HCT116 (cell line): ENCODE measurements around the gene EWSR1. TPM values are rescaled to one million over a fixed set of nuclear protein-coding genes. Genes with fewer than 3 reads are reported as not detected.
A peak's percentile ranks its signal among the peaks of the same experiment; 100 is the strongest.

Source experiments
- ATAC-seq: fragments of 200-7000 bp; cut with Tn5 transposase; 2 replicates; pipeline ENCODE4 v1.9.1; 2020; ENCODE audit warnings: mild to moderate bottlenecking, moderate library complexity
- BruUV-seq: library from RNA; stranded (reverse); fragments of 400-500 nt; replicated peaks from 2 replicates; lab custom pipeline; 2021; lab: Mats Ljungman, UMichigan
- CTCF ChIA-PET: fragments of 300-600 bp; sonication (Branson Sonifier 250); formaldehyde crosslinking; loops from one replicate; lab custom pipeline; 2021; ENCODE audit warnings: antibody characterized with exemption; lab: Charles Lee
- POLR2A ChIA-PET: fragments of 300-600, 350-600 bp; sonication (Branson Sonifier 250); formaldehyde crosslinking; loops from one replicate; lab custom pipeline; 2021; ENCODE audit warnings: antibody characterized with exemption; lab: Charles Lee
- RAD21 ChIA-PET, 2 experiments: fragments of 300-600 bp; sonication (Branson Sonifier 250); formaldehyde crosslinking; loops; one replicate each; lab custom pipeline; 2023; ENCODE audit warnings: low total read pairs in 2 of 2; ENCODE audit not compliant: uncharacterized antibody in 2 of 2, unreplicated experiment in 2 of 2, low non-redundant PET in 1 of 2; lab: Charles Lee
- DNase-seq: peaks from one replicate; pipeline ENCODE4 v3.0.0-alpha.2; 2010; ENCODE audit warnings: low read depth, low spot score
- H2AFZ ChIP-seq: fragments of 200-600 bp; shearing (Covaris generic), sonication (generic); 2 replicates; pipeline ENCODE4 v1.6.1; 2017; ENCODE audit warnings: low read depth, mixed run types, mixed read lengths, antibody characterized with exemption, low read length; ENCODE audit not compliant: poor library complexity, severe bottlenecking
- H3K27ac ChIP-seq: 2 replicates; pipeline ENCODE4 v1.5.1; 2012; ENCODE audit warnings: low read depth, low read length
- H3K27me3 ChIP-seq: fragments of 200-600 bp; sonication (generic); 2 replicates; pipeline ENCODE4 v1.6.1; 2016; ENCODE audit warnings: mixed run types, low read length, mixed read lengths; ENCODE audit not compliant: insufficient read depth
- H3K36me3 ChIP-seq, 2 experiments: fragments of 200-500 bp in 1 of 2; fragments of 200-600 bp in 1 of 2; sonication (Bioruptor generic) in 1 of 2; sonication (generic) in 1 of 2; 2 replicates each; pipeline versions ENCODE4 v1.5.1 to v1.6.1; 2014 to 2016; ENCODE audit warnings: low read length in 2 of 2, inconsistent platforms in 1 of 2, mixed read lengths in 1 of 2, mixed run types in 1 of 2; ENCODE audit not compliant: insufficient read depth in 2 of 2, control insufficient read depth in 1 of 2
- H3K4me1 ChIP-seq, 2 experiments: fragments of 200-600 bp in 1 of 2; sonication (generic) in 1 of 2; 2 replicates each; pipeline versions ENCODE4 v1.5.1 to v1.6.1; 2012 to 2017; ENCODE audit warnings: low read length in 2 of 2, inconsistent platforms in 1 of 2, mild to moderate bottlenecking in 1 of 2, mixed read lengths in 1 of 2, mixed run types in 1 of 2, moderate library complexity in 1 of 2; ENCODE audit not compliant: insufficient read depth in 2 of 2, control insufficient read depth in 1 of 2
- H3K4me2 ChIP-seq: fragments of 200-600 bp; sonication (generic); 2 replicates; pipeline ENCODE4 v1.6.1; 2017; ENCODE audit warnings: mixed run types, low read length, mixed read lengths
- H3K4me3 ChIP-seq, 2 experiments: fragments of 200-600 bp in 1 of 2; sonication (generic) in 1 of 2; replicated peaks in 1 of 2; 2 replicates each; pipeline ENCODE4 v1.5.1; 2011 to 2016; ENCODE audit warnings: low read length in 2 of 2, control low read depth in 1 of 2, low read depth in 1 of 2, mild to moderate bottlenecking in 1 of 2, mixed read lengths in 1 of 2, mixed run types in 1 of 2
- H3K79me2 ChIP-seq: fragments of 200-600 bp; sonication (generic); 2 replicates; pipeline ENCODE4 v1.6.1; 2017; ENCODE audit warnings: mild to moderate bottlenecking, mixed run types, low read length, moderate library complexity, mixed read lengths; ENCODE audit not compliant: insufficient read depth
- H3K9ac ChIP-seq: fragments of 200-600 bp; sonication (generic); 2 replicates; pipeline ENCODE4 v1.6.1; 2016; ENCODE audit warnings: low read length, mixed read lengths
- H3K9me2 ChIP-seq: fragments of 200-600 bp; sonication (generic), shearing (Covaris generic); 2 replicates; pipeline ENCODE4 v1.6.1; 2017; ENCODE audit warnings: mixed run types, mild to moderate bottlenecking, moderate library complexity; ENCODE audit not compliant: insufficient read depth
- H3K9me3 ChIP-seq, 2 experiments: fragments of 200-500 bp in 1 of 2; fragments of 200-600 bp in 1 of 2; sonication (Bioruptor generic) in 1 of 2; sonication (generic) in 1 of 2; 2 replicates each; pipeline ENCODE4 v1.6.1; 2014 to 2017; ENCODE audit warnings: low read length in 2 of 2, mixed read lengths in 2 of 2, inconsistent platforms in 1 of 2, low read depth in 1 of 2, mild to moderate bottlenecking in 1 of 2, mixed run types in 1 of 2, moderate library complexity in 1 of 2; ENCODE audit not compliant: control insufficient read depth in 1 of 2, insufficient read depth in 1 of 2
- H4K20me1 ChIP-seq: fragments of 200-600 bp; sonication (generic), shearing (Covaris generic); 2 replicates; pipeline ENCODE4 v1.6.1; 2017; ENCODE audit warnings: mixed run types, mild to moderate bottlenecking, moderate library complexity; ENCODE audit not compliant: insufficient read depth
- ATF3 ChIP-seq: IDR thresholded peaks from 2 replicates; pipeline ENCODE4 v1.6.1; 2012
- CTCF ChIP-seq, 3 experiments: fragments of 200-600 bp in 1 of 3; sonication (generic) in 1 of 3; IDR thresholded peaks in 2 of 3; conservative IDR thresholded peaks in 1 of 3; 2 replicates each; pipeline ENCODE4 v1.5.1; 2012 to 2017; ENCODE audit warnings: low read depth in 2 of 3, low read length in 2 of 3, antibody characterized with exemption in 1 of 3, borderline replicate concordance in 1 of 3, control low read depth in 1 of 3, mild to moderate bottlenecking in 1 of 3, mixed read lengths in 1 of 3, mixed run types in 1 of 3, moderate library complexity in 1 of 3; ENCODE audit not compliant: insufficient read depth in 1 of 3
- ELF1 ChIP-seq: IDR thresholded peaks from 2 replicates; pipeline ENCODE4 v1.6.1; 2012; ENCODE audit warnings: low read depth, borderline replicate concordance
- EZH2 ChIP-seq: fragments of 200-600 bp; sonication (generic); IDR thresholded peaks from 2 replicates; pipeline ENCODE4 v1.6.1; 2017; ENCODE audit warnings: antibody characterized with exemption, mixed run types
- FOSL1 ChIP-seq: IDR thresholded peaks from 2 replicates; pipeline ENCODE4 v1.6.1; 2012; ENCODE audit warnings: low read depth
- JUND ChIP-seq: IDR thresholded peaks from 2 replicates; pipeline ENCODE4 v1.6.1; 2012
- POLR2AphosphoS5 ChIP-seq: IDR thresholded peaks from 2 replicates; pipeline ENCODE4 v1.6.1; 2011; ENCODE audit warnings: mild to moderate bottlenecking, low read depth, low read length, moderate library complexity
- RAD21 ChIP-seq: IDR thresholded peaks from 2 replicates; pipeline ENCODE4 v1.6.1; 2012; ENCODE audit warnings: low read depth, mild to moderate bottlenecking
- SP1 ChIP-seq: IDR thresholded peaks from 2 replicates; pipeline ENCODE4 v1.6.1; 2012; ENCODE audit warnings: low read depth
- TCF7L2 ChIP-seq: IDR thresholded peaks from 2 replicates; pipeline ENCODE4 v1.7.0; 2011; ENCODE audit warnings: borderline replicate concordance, inconsistent platforms; ENCODE audit not compliant: insufficient read depth, insufficient read length; ENCODE audit errors: extremely low read depth
- YY1 ChIP-seq: IDR thresholded peaks from 2 replicates; pipeline ENCODE4 v1.6.1; 2011; ENCODE audit warnings: low read length, low read depth, moderate library complexity, mild to moderate bottlenecking; ENCODE audit not compliant: insufficient replicate concordance; ENCODE audit errors: extremely low read depth
- ZNF274 ChIP-seq: fragments of 200-500 bp; sonication (Bioruptor generic); IDR thresholded peaks from 2 replicates; pipeline ENCODE4 v1.6.1; 2014; ENCODE audit warnings: mild to moderate bottlenecking, low read depth, low read length, inconsistent platforms
- intact Hi-C: fragments of 100-400 bp; cut with micrococcal nuclease; formaldehyde crosslinking; loops from 2 replicates; pipeline ENCODE4 v1.10.0; 2022
- total RNA-seq: library from RNA; stranded (reverse); gene quantifications from one replicate; pipeline ENCODE4 v1.2.1, GENCODE V29; 2021; ENCODE audit not compliant: unreplicated experiment

EWSR1 gene
- total RNA-seq, 1 experiment from 2014 or later, result 335 TPM

- Histone ChIP-seq H3K9ac (no peak overlapping the region), H3K4me1 (peaks cover 0 to 6% of the 10 kb centered on the region in 2 experiments; a peak in 1 of 4 replicates), H3K4me2 (0 out of 2 replicates have a peak overlapping the region, but pooled peaks have one; percentile 9), H4K20me1 (no peaks in the 10 kb centered on the region), H3K27me3 (no peaks in the 10 kb centered on the region), H3K9me2 (no peaks in the 10 kb centered on the region), H3K36me3 (no peaks in the 10 kb centered on the region), H3K27ac (no peak overlapping the region), H3K79me2 (no peaks in the 10 kb centered on the region), H2AFZ (no peak overlapping the region), H3K4me3 (no peak overlapping the region), H3K9me3 (no peaks in the 10 kb centered on the region)
- intact Hi-C loops, result no loop called here
- no peak for TF ChIP-seq FOSL1
- TF ChIP-seq ELF1, result no peak
- no peak for TF ChIP-seq SP1
- peak; percentile 45 for TF ChIP-seq RAD21
- no peak for TF ChIP-seq ATF3
- no peak for TF ChIP-seq EZH2
- TF ChIP-seq JUND, result no peak
- TF ChIP-seq YY1, result no peak
- no peak for TF ChIP-seq POLR2AphosphoS5
- no peak for TF ChIP-seq TCF7L2
- no peak for TF ChIP-seq ZNF274
- TF ChIP-seq CTCF (IDR thresholded peaks at IDR 0.05 in 2 of 3, conservative IDR thresholded peaks at IDR 0.05 in 1 of 3; ENCODE audit: borderline replicate concordance in 1 of 3, insufficient read depth in 1 of 3, low read depth in 2 of 3, low read length in 2 of 3), result peak; percentile 38 to 58 (median 44)
- DNase-seq (no peak), ATAC-seq (peak; percentile 82)
- POLR2A ChIA-PET, result interaction anchor here (0.6 kb wide), 1 partner anchor 10 kb away, joined by 3 read pairs; no protein-coding TSS in a partner anchor
- CTCF ChIA-PET, result interaction anchor here (0.8 to 1.5 kb wide), 4 partner anchors 10 to 115 kb away, joined by 3 to 4 read pairs (median 3); partner anchors contain the start of genes EMID1 and GAS2L1
- RAD21 ChIA-PET, result no interaction called here
- BruUV-seq, result no TSS peak
These were observed 52.5 kb downstream of the EWSR1 start for GRCh38 chr22:29320546-29320945.
